ENCODE results near the gene LYRM4. TPM values are rescaled to one million over a fixed set of nuclear protein-coding genes. Genes with fewer than 3 reads are reported as not detected.

LYRM4 gene
- polyA plus RNA-seq, 1 donor (not counting 4 experiments of a cell fraction or from before 2014, with no cell fraction given) = 41.1 TPM

DNA sequence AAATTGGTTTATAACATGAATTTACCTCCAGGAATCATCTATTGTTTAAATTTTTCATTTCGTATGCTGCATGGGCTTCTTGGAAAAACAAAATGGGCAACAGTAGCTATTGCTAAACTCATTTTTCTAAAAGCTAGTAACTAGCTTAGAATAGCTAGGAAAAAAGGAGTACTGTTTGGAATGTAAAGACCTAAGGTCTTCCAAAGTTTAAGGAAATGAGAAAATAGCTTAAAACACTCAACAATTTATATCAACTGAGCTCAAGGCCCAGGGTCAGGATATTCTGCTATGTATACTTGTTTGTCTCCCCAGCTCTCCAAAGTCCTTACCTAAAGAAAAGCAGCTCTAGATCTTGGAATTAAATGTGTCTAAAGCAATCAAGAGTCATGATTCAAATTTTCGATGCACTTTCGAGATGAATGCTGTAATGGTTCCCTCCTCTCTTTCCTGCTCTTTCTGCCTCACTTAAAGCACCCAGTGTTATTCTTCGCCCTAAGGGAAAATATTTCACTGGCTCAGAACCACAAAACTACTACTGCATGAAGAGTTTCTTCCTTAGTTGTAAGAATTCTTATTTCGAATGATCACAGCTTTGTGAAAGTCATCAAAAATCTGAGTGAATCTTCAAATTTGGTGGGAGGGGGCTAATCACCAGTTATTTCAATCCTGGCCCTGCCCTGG, 41.6 kb downstream of the LYRM4 start:
- Histone ChIP-seq H3K4me2 (ENCODE audit: control insufficient read depth, extremely low read depth, insufficient read depth, low read depth, low read length) (peak overlapping the region; percentile 14), H3K27me3 (ENCODE audit: control insufficient read depth, extremely low read depth, insufficient read depth, low read length) (no peaks in the 10 kb centered on the region), H2AFZ (ENCODE audit: control insufficient read depth, low read length) (peak overlapping the region; percentile 26), H3K9me1 (ENCODE audit: control insufficient read depth, extremely low read depth, insufficient read depth, low read length) (no peaks in the 10 kb centered on the region), H3K79me2 (ENCODE audit: control insufficient read depth, insufficient read depth, low read length) (no peaks in the 10 kb centered on the region), H4K20me1 (ENCODE audit: control insufficient read depth, extremely low read depth, insufficient read depth, low read length) (no peaks in the 10 kb centered on the region), H3K4me1 (ENCODE audit: control insufficient read depth, extremely low read depth, insufficient read depth, low read length) (peaks cover 4% of the 10 kb centered on the region), H3K9ac (ENCODE audit: control insufficient read depth, extremely low read depth, insufficient read depth, low read length) (no peak overlapping the region), H3K9me3 (ENCODE audit: control insufficient read depth, low read depth, low read length) (no peaks in the 10 kb centered on the region), H3K4me3 (ENCODE audit: control insufficient read depth in 2 of 3, extremely low read depth in 1 of 3, insufficient read depth in 2 of 3, low read depth in 1 of 3, low read length in 3 of 3) (no peak overlapping the region), H3K27ac (ENCODE audit: control insufficient read depth, insufficient read depth, low read length) (no peak overlapping the region), H3K36me3 (ENCODE audit: control insufficient read depth in 2 of 2, extremely low read depth in 1 of 2, insufficient read depth in 2 of 2, low read length in 2 of 2) (peaks cover 6 to 9% of the 10 kb centered on the region in 2 experiments)
- dilution Hi-C loops (cut with MboI; ENCODE audit: extremely low pct_ligation_motif_present, low sequenced_read_pairs) = no loop called here
- TF ChIP-seq CTCF (optimal IDR thresholded peaks at IDR 0.05 in 1 of 3, IDR thresholded peaks at IDR 0.05 in 1 of 3, conservative IDR thresholded peaks at IDR 0.05 in 1 of 3; ENCODE audit: extremely low read depth in 1 of 3, insufficient read depth in 2 of 3, low read length in 3 of 3) = no peak
- no peak for TF ChIP-seq EZH2 (IDR thresholded peaks at IDR 0.05; ENCODE audit: low read length)
- DNase-seq (ENCODE audit: low read depth, low spot score) (no peak), FAIRE-seq (no peak)

DNA sequence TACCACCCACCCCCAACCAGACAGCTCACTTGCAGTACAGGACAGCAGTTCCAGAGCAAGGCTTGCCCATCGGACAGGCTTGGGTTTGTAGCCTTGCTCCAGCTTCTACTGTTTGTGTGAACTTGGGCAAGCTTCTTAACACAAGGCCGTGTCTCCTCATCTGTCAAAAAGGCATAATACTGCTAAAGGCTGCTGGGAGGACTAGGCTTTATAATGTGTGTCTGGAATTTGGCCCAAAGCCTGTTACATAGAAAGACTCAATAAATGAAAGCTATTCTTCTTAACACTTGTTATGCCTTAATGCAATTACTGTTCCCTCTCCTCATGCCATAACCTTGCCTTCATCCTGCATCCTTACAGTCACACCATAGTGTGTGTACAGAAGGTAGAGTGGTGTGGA, 43.4 kb downstream of the LYRM4 start:
- Histone ChIP-seq H3K4me2 (ENCODE audit: control insufficient read depth, extremely low read depth, insufficient read depth, low read depth, low read length) (no peak overlapping the region), H3K27me3 (ENCODE audit: control insufficient read depth, extremely low read depth, insufficient read depth, low read length) (no peaks in the 10 kb centered on the region), H4K20me1 (ENCODE audit: control insufficient read depth, extremely low read depth, insufficient read depth, low read length) (no peaks in the 10 kb centered on the region), H3K9ac (ENCODE audit: control insufficient read depth, extremely low read depth, insufficient read depth, low read length) (no peak overlapping the region), H3K9me1 (ENCODE audit: control insufficient read depth, extremely low read depth, insufficient read depth, low read length) (no peaks in the 10 kb centered on the region), H3K27ac (ENCODE audit: control insufficient read depth, insufficient read depth, low read length) (no peak overlapping the region), H3K9me3 (ENCODE audit: control insufficient read depth, low read depth, low read length) (no peaks in the 10 kb centered on the region), H3K36me3 (ENCODE audit: control insufficient read depth in 2 of 2, extremely low read depth in 1 of 2, insufficient read depth in 2 of 2, low read length in 2 of 2) (peaks cover 8 to 13% of the 10 kb centered on the region in 2 experiments), H3K4me1 (ENCODE audit: control insufficient read depth, extremely low read depth, insufficient read depth, low read length) (peaks cover 4% of the 10 kb centered on the region), H2AFZ (ENCODE audit: control insufficient read depth, low read length) (no peak overlapping the region), H3K4me3 (ENCODE audit: control insufficient read depth in 2 of 3, extremely low read depth in 1 of 3, insufficient read depth in 2 of 3, low read depth in 1 of 3, low read length in 3 of 3) (no peak overlapping the region), H3K79me2 (ENCODE audit: control insufficient read depth, insufficient read depth, low read length) (no peaks in the 10 kb centered on the region)
- TF ChIP-seq EZH2 (IDR thresholded peaks at IDR 0.05; ENCODE audit: low read length) = no peak
- no peak for TF ChIP-seq CTCF (optimal IDR thresholded peaks at IDR 0.05 in 1 of 3, IDR thresholded peaks at IDR 0.05 in 1 of 3, conservative IDR thresholded peaks at IDR 0.05 in 1 of 3; ENCODE audit: extremely low read depth in 1 of 3, insufficient read depth in 2 of 3, low read length in 3 of 3)
- FAIRE-seq = no peak
- dilution Hi-C loops (cut with MboI; ENCODE audit: extremely low pct_ligation_motif_present, low sequenced_read_pairs) = no loop called here
- no peak for DNase-seq (ENCODE audit: low read depth, low spot score)
